ENCODE measurements around the gene PLCXD3.

Gene PLCXD3

GRCh38 chr5:41414598-41414997 lies 95.8 kb downstream of the PLCXD3 start:
- no peak for DNase-seq (ENCODE audit: low read depth)
- TF ChIP-seq POLR2A (IDR thresholded peaks at IDR 0.05; ENCODE audit: extremely low read depth, insufficient read length), result no peak
- no peak for TF ChIP-seq MAX (IDR thresholded peaks at IDR 0.05; ENCODE audit: low read depth, low read length)
- TF ChIP-seq CTCF (IDR thresholded peaks at IDR 0.05; ENCODE audit: low read depth, low read length), result no peak
- TF ChIP-seq MYC (IDR thresholded peaks at IDR 0.05; ENCODE audit: low read depth, low read length), result no peak

GRCh38 chr5:41413074-41413473 lies 97.3 kb downstream of the PLCXD3 start:
- no peak overlapping the region for H3K4me3 ChIP-seq (ENCODE audit: low read depth, low read length)
- TF ChIP-seq MYC (IDR thresholded peaks at IDR 0.05; ENCODE audit: low read depth, low read length), result no peak
- TF ChIP-seq MAX (IDR thresholded peaks at IDR 0.05; ENCODE audit: low read depth, low read length), result no peak
- TF ChIP-seq POLR2A (IDR thresholded peaks at IDR 0.05; ENCODE audit: extremely low read depth, insufficient read length), result no peak
- TF ChIP-seq CTCF (IDR thresholded peaks at IDR 0.05; ENCODE audit: low read depth, low read length), result no peak
- no peak for DNase-seq (ENCODE audit: low read depth)

More at GRCh38 chr5:41414598-41414997, 95.8 kb downstream of the PLCXD3 start:
- no peak overlapping the region for H3K4me3 ChIP-seq (ENCODE audit: low read depth, low read length)

- no peak overlapping the region for H3K4me3 ChIP-seq (ENCODE audit: low read depth, low read length)
- TF ChIP-seq POLR2A (IDR thresholded peaks at IDR 0.05; ENCODE audit: extremely low read depth, insufficient read length) (no peak), MYC (IDR thresholded peaks at IDR 0.05; ENCODE audit: low read depth, low read length) (no peak), MAX (IDR thresholded peaks at IDR 0.05; ENCODE audit: low read depth, low read length) (no peak), CTCF (IDR thresholded peaks at IDR 0.05; ENCODE audit: low read depth, low read length) (no peak)
- DNase-seq (ENCODE audit: low read depth), result no peak
Observed at GRCh38 chr5:41412496-41412895, 97.9 kb downstream of the PLCXD3 start.

- TF ChIP-seq CTCF (IDR thresholded peaks at IDR 0.05; ENCODE audit: low read depth, low read length), result peak; percentile 33
- no peak for TF ChIP-seq MYC (IDR thresholded peaks at IDR 0.05; ENCODE audit: low read depth, low read length)
- H3K4me3 ChIP-seq (ENCODE audit: low read depth, low read length), result no peak overlapping the region
- peak; percentile 44 for DNase-seq (ENCODE audit: low read depth)
Observed at GRCh38 chr5:41410737-41411136, 99.7 kb downstream of the PLCXD3 start.

GRCh38 chr5:41410307-41410706 lies 100.1 kb downstream of the PLCXD3 start:
- TF ChIP-seq POLR2A (IDR thresholded peaks at IDR 0.05; ENCODE audit: extremely low read depth, insufficient read length), result no peak
- TF ChIP-seq CTCF (IDR thresholded peaks at IDR 0.05; ENCODE audit: low read depth, low read length), result no peak
- no peak for TF ChIP-seq MAX (IDR thresholded peaks at IDR 0.05; ENCODE audit: low read depth, low read length)
- no peak for TF ChIP-seq MYC (IDR thresholded peaks at IDR 0.05; ENCODE audit: low read depth, low read length)
- DNase-seq (ENCODE audit: low read depth), result no peak

More at GRCh38 chr5:41410307-41410706, 100.1 kb downstream of the PLCXD3 start:
- no peak overlapping the region for H3K4me3 ChIP-seq (ENCODE audit: low read depth, low read length)
